ENCODE measurements around the gene TMEM131. TPM values are rescaled to one million over a fixed set of nuclear protein-coding genes. Genes with fewer than 3 reads are reported as not detected.

Gene TMEM131
- total and polyA plus RNA-seq, 2 experiments from 2014 or later = 9.2 to 22.7 TPM

- TF ChIP-seq ZNF462 (CRISPR knock-in tag; IDR thresholded peaks at IDR 0.05) (no peak), POLR2AphosphoS5 (IDR thresholded peaks at IDR 0.05; ENCODE audit: low read depth) (no peak)
Measured at GRCh38 chr2:97844311-97844859, 151.4 kb downstream of the TMEM131 start (continued).

- Histone ChIP-seq H3K4me1 (ENCODE audit: insufficient read depth) (no peaks in the 10 kb centered on the region), H4K20me1 (replicated peaks; ENCODE audit: insufficient read depth) (0 out of 2 replicates have a peak, but pooled peaks cover 3% of the 10 kb centered on the region), H3K27me3 (ENCODE audit: insufficient read depth) (no peaks in the 10 kb centered on the region), H3F3A (replicated peaks; ENCODE audit: low read depth) (no peaks in the 10 kb centered on the region), H3K9me2 (ENCODE audit: insufficient read depth) (no peaks in the 10 kb centered on the region), H3K4me3 (no peak overlapping the region), H2AFZ (no peak overlapping the region), H3K4me2 (no peak overlapping the region), H3K36me3 (ENCODE audit: insufficient read depth) (0 out of 2 replicates have a peak, but pooled peaks cover 3% of the 10 kb centered on the region), H3K79me2 (replicated peaks; ENCODE audit: insufficient read depth) (peaks cover under 1% of the 10 kb centered on the region; the same call in 1 of the 2 replicates), H3K27ac (ENCODE audit: low read depth) (no peak overlapping the region)
- Mint-ChIP-seq H3K27me3 (ENCODE audit: insufficient read depth, low read depth, poor library complexity) (no peaks in the 10 kb centered on the region), H3K4me3 (no peak overlapping the region), H3K9me3 (no peaks in the 10 kb centered on the region), H3K36me3 (ENCODE audit: low read depth) (0 out of 3 replicates have a peak, but pooled peaks cover 3% of the 10 kb centered on the region), H3K4me1 (peaks cover 5% of the 10 kb centered on the region; the same call in 2 of the 3 replicates), H3K27ac (peak overlapping the region; percentile 53)
- no peak for DNase-seq (ENCODE audit: low spot score)
- TF ChIP-seq ZNF114 (CRISPR knock-in tag; IDR thresholded peaks at IDR 0.05) = no peak
- TF ChIP-seq ZNF462 (CRISPR knock-in tag; IDR thresholded peaks at IDR 0.05) = no peak
- no peak for TF ChIP-seq CTCF (conservative IDR thresholded peaks at IDR 0.05; ENCODE audit: low read depth in 2 of 2)
- TF ChIP-seq CREB1 (CRISPR knock-in tag; IDR thresholded peaks at IDR 0.05; ENCODE audit: low read depth) = no peak
- ATAC-seq = no peak
Measured at GRCh38 chr2:97840198-97840597, 155.6 kb downstream of the TMEM131 start.
